HG02973 (cell line): ENCODE results near the gene SEC22B.
A peak's percentile ranks its signal among the peaks of the same experiment; 100 is the strongest.
"Not testable (repeated sequence)": the region's sequence is repeated elsewhere in the genome, so short reads cannot be mapped to it uniquely, and the experiment has no call there.

ENCODE experiments used
- ATAC-seq: cut with Tn5 transposase; IDR thresholded peaks from one replicate; pipeline ENCODE4 v1.9.1; 2021; ENCODE audit warnings: moderate library complexity; ENCODE audit not compliant: unreplicated experiment

Gene SEC22B

GRCh38 chr1:120120525-120120924 lies 55.8 kb downstream of the SEC22B start:
- ATAC-seq: not testable (repeated sequence)

- ATAC-seq: peak; percentile 44
Measured at GRCh38 chr1:120117371-120118177, 58.7 kb downstream of the SEC22B start.

GRCh38 chr1:120116094-120116493 lies 60.2 kb downstream of the SEC22B start:
- not testable (repeated sequence) for ATAC-seq

- not testable (repeated sequence) for ATAC-seq
Measured at GRCh38 chr1:120113134-120113533, 63.2 kb downstream of the SEC22B start.

- ATAC-seq: not testable (repeated sequence)
Measured at GRCh38 chr1:120112212-120112611, 64.1 kb downstream of the SEC22B start.

GRCh38 chr1:120111771-120112170 lies 64.5 kb downstream of the SEC22B start:
- ATAC-seq: not testable (repeated sequence)

- ATAC-seq: not testable (repeated sequence)
Measured at GRCh38 chr1:120111008-120111407, 65.3 kb downstream of the SEC22B start.

GRCh38 chr1:120109656-120110055 lies 66.7 kb downstream of the SEC22B start:
- ATAC-seq: not testable (repeated sequence)

- not testable (repeated sequence) for ATAC-seq
Measured at GRCh38 chr1:120109180-120109579, 67.1 kb downstream of the SEC22B start.

- ATAC-seq: not testable (repeated sequence)
Measured at GRCh38 chr1:120105288-120105687, 71.0 kb downstream of the SEC22B start.

GRCh38 chr1:120103768-120104167 lies 72.6 kb downstream of the SEC22B start:
- not testable (repeated sequence) for ATAC-seq

GRCh38 chr1:120101593-120101992 lies 74.7 kb downstream of the SEC22B start:
- not testable (repeated sequence) for ATAC-seq
